Activated CD4-positive, alpha-beta T cell treated with anti-CD3 and anti-CD28 coated beads, Interleukin-2, amount 50 U/mL, for 16 hours (primary cell): Measurements from ENCODE around the gene NRG3.

Source experiments
- DNase-seq: peaks from one replicate; pipeline ENCODE4 v3.0.0-alpha.2; 2020

NRG3 gene

DNA sequence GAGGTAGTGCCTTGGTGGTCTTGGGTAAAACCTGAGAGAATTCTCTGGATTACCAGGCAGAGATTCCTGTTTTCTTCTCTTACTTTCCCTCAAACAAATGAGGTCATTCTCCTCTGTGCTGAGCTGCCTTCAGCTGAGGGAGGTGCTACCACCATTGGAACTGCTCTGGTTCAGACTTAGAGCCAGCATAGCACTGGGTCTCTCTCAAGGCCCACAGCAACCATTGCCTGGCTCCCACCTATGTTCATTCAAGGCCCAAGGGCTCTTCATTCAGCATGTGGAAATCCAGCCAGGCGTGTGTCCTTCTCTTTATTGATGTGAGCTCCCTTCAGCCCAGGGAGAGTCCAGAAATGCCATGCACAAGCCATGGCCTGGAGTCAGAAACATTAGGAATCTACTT lies 261.1 kb downstream of the NRG3 start:
- no peak for DNase-seq

DNA sequence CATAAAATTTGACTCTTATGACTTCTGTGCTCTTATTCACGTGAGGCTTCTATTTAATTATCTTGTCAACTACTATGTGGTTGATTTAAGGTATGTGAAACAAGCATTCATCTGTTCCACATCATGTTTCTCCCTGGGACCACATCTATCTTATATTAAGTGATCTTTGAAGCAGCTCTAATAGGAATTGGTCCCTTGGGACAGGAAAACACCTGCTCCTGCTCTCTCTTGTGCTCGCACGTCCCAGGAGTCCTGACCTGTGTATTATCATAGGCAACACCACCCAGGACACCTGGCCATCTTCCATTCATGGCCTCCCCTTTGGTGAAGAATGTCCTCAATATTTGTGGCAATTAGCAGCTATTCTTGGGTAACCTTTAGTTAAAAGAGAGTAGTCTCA lies 269.2 kb downstream of the NRG3 start:
- DNase-seq = no peak

DNA sequence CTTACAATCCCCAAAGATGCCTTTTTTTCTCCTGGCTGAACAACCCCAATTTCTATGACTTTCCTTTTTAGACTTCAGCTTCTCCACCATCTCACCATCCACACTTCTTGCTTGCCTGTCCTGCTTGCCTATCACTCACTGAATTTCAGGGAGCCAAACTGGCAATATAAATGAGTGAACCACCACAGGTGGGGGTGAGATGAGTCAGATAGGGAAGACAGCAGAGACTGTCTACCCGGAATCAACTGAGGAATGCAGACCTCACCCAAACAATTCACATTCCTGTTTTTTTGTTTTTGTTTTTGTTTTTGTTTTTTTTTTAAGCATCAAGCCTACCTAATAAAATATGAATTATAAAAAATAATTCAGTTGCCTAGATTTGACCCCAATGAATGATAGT lies 273.8 kb downstream of the NRG3 start:
- no peak for DNase-seq

DNA sequence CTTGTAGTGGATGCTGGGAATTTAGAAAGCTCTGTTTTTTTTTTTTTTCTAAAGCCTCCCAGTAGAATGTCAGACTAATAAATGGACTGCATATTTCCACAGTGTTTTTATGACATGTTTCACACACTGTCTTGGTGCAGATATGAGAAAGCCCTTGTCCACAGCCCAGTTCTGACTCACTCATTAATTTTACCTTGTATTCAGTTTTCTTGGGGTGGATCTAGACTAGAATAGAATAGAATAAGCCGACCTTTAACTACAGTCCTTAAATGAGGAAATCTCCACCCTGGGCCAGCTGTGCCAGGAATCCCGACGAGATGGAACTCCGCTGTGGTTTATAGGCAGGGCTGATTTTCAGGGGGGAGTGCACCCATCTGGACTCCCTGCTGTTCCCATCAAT lies 274.7 kb downstream of the NRG3 start:
- DNase-seq = no peak

DNA sequence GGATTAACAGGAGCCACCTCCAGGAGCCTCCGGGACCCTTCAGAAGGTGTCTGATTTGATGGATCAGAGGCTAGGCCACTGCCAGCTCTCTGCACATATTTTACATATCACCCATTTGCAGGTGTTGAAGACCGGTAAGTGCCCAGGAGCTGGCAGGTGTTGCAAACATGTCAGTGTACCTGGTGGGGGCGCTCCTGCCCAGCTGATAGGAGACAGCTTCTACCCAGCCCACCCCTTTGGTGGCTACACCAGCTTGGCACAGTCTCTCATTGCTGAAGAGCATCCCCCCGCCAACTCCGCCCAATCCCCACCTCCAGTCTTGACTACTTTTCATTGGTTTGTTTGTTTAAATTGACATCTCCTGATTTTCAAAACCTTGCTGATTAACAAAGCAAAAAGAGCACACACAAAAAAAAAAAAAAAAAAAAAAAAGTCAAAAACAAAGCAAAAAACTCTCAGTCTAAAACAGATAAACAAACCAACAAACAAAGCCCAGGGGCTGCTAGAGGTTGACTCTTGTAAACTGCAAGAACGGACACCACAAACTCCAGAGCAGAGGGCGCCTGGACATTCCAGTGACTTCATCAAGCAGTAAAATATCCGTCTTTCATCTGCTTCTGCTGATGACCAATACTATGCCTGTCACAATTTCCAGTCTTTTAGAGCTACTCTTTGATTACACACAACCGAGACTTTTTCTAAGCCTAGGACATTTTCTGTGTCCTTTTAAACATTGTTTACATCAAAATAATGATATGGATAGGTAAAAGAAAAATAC lies 275.3 kb downstream of the NRG3 start:
- no peak for DNase-seq

DNA sequence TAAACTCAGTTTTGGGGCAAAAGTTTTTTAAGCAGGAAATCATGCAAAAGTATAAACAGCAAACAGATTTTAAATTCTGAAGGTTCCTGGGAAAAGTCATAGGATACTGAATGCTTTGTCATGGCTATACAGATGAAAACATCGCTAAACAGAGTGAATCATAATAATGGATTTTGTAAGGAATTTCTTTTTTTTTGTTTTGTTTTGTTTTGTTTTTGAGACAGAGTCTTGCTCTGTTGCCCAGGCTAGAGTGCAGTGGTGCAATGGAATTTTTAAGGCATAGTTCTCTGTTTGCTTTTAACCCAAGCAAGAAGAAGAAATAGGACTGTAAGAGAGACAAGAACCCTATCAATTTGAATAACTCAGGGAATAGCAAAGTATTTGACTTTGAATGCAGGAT lies 285.3 kb downstream of the NRG3 start:
- DNase-seq = no peak

DNA sequence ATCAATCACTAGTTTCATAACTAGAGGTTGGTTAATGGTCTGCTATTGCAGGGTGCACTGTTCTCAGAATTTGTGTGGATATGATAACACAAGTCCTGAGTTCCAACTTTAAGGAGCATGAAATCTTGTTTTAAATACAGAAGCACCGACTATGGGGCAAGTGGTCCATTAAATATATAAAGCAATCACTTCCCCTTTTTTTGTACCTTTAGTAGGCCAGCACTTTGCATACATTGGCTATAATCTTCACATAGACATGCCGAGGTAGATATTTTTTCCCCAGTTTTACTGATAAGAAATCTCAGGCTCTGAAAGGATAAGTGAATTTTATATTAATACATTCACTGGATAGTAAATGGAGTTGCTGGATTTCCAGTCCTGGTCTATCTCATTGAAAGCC lies 286.3 kb downstream of the NRG3 start:
- no peak for DNase-seq

DNA sequence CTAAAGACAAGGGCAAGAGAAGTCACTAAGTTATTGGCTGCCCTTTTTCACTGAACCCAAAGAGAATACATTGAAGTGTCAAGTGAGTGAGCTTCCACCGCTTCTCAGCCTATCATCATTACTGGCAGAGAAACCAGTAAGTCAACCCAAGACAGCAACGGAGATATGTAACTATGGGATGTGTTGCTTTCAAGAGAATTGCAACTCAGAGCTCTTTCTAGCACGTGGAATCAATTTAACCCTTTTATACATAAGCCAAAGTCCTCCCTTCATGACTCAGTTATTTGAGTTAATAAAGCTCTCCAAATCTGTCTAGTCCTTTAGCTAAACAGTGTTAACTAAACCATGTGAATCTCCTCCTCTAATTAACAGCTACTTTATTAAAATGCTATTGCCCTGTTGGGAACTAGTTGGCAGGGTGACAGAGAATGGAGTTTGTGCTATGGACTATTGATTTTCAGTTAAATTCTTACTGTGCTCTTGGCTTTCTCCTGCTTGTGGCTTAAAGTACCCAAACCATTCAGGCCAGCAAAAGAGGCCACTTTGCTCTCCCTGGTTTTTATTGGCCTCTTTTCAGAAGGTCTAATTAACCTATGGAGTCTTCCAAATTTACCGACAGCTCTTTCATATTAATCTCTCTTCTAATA lies 287.7 kb downstream of the NRG3 start:
- DNase-seq = no peak

DNA sequence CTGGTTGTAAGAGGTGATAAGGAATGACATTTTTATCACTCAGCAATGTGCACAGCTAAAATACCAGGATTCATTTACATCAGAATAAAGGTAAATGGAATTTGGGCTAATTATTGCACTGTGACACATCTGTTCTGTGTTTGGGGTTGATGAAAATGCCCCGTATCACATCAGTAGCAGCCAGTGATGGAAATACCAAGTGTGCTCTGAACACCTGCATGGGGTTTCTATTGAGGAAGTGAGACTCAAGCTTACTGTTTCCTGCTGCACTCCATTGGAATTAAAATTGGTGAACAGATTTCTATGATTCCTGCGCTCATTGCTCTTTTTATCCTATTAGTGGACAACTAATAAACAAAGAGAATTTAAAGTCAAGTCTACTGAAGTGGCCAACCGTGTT lies 296.9 kb downstream of the NRG3 start:
- no peak for DNase-seq

DNA sequence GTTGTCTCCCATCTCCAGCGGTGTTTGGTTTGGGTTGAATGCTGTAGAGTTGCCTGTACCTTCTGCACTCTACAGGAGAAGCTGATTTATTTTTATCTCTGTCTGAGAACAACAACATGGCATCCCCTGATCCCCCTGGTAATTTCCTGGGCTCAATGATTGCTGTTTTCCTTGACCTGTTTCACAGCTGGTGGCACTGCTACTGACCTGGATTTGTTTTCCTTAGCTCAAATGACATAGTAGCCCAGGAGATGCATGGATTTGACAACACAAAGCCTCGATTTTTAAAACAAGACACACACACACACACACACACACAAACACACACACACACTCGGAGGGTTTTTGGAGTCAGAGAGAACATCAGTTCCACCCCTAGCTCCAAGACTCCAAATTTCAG lies 301.6 kb downstream of the NRG3 start:
- no peak for DNase-seq

DNA sequence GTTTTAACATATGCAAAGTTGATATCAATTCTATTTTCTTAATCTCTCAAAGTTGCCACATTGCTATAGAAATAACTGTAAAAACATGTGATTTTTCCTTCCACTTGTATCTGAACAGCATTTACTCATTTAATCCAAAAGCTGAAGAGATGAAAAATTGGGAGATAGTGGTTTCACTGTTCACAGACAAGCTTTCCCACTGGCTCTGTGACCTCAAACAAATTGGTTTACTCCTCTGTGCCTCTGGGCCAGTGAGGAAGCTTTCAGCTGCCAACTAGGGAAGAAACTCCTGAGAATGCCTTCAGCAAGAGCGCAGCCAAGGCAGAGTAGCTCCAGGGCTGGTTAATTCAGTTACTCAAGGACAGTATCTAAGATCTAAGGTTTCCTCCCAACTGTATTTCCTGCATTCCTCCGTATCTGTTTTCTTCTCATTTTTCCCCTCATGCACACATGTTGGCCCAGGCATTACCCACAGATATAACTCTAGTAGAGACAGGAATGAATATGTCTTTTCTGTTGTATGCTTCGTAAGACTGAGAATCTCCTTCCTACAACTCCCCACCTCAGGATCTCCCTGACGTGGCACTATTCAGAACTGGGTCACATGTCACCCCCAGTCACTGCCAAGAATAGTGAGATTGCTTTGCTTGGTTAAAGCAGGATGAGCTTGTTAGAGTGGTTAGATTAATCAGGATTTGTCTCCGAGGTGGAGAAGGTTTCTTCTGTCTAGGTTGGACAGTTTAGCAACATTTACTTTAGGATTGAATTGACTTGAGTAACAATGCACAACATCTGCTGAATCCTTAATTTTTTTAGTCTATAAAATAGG lies 315.7 kb downstream of the NRG3 start:
- no peak for DNase-seq

DNA sequence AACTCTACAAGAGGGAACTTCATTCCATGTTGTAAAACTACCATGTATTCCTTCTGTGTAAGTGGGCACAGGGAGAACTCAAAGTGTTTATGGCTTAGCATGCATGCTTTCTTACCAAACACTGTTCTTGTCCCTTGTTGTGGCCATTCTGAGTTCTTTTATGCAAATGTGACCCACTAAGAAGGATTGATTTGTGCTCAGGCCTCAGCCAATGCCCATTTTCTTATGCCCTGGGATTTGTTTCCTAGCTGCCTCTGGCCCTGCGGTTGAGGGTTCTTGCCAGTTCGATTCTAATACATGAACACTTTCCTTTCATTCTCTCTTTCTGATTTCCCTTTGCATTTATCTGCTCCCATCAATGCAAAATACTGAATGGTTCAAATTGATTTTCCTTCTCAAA lies 316.7 kb downstream of the NRG3 start:
- no peak for DNase-seq

DNA sequence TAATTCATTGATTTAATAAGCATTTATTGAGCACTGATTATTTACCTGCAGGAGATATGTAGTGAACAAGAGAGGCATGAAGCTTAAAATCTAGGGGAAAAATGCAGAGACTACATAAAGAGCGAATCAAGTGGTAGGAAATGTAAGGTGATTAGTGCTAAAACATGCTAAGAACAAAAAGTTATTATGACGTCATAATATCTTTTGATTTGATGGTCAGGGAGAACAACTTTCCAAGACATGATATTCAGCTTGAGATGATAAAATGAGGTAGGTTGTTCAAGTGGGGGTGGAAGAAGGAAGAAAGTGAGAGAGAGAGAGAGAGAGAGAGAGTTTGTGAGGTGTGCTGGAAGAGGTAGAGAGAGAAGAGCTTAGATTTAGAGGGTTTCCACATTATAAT lies 317.7 kb downstream of the NRG3 start:
- no peak for DNase-seq

DNA sequence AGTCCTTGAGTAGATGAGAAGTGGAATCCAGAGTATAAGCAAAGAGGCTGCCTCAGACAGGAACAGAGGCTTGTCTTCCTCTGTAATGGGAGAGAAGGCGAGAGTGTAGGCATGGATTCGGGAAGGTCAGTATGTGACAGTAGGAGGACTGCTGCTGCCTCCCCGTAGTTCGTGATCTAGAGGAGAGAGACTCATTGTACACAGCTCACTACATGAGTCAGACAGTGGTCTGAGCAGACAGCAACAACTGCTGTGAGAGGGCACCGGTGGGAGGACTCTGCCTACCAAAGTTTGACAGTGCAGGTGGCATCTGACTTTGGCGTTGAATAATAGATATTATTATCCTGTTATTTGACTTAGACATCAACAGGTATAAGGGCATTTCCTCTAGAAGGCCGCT lies 319.4 kb downstream of the NRG3 start:
- DNase-seq = no peak

DNA sequence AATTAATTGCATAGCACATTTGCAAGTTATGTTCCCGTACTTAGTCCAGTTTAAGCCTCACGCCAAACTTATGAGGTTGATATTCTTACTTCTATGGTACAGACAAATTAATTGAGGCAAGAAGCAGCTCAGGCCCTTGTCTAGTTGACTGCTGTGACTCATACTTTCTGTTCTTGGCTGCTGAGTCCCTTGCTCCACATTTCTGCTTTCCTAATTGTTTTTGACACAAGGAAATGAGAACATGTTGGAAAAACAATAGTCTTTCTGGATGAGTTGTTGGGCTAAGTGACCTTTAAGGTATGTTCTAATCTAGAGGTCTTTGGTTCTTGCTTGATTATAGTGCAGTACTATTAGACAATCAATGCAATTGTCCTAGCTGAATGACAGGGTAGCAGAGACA lies 331.8 kb downstream of the NRG3 start:
- DNase-seq = no peak

DNA sequence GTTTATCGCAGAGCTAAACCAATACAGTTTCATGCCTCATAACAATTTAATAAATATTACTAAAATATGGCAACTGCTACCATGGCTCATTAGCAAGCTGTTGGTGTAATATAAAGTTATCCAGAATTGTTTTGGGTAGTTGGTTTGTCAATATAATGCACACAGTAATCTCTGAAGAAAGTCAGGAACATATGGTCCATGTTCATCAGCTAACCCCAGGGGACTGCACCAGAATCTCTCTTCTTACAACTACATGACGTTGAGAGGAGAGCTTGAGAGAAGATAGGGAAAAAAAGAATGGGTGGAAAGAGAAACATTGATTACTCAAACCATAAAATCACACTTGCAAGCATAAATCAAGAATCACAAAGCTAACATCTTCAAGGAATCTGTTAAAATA lies 333.7 kb downstream of the NRG3 start:
- no peak for DNase-seq

DNA sequence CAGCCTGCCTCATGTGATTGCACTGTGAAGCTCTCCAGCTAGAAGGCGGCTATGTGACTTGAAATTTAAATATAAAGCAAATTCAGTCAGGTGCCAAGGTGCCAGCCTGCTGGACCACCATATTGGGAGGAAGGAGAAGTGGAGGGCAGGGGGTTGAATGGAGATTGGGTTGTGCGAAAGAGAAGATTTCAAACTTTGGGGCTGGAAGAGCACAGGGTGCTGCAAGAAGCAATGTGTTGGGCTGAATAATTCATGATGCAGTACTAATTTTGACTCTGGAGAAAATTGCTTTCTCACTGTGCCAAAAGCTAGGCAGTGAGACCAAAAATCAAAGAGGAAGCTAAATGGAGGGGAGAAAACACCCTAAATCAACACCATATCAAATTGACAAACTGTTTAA lies 335.3 kb downstream of the NRG3 start:
- DNase-seq = no peak

DNA sequence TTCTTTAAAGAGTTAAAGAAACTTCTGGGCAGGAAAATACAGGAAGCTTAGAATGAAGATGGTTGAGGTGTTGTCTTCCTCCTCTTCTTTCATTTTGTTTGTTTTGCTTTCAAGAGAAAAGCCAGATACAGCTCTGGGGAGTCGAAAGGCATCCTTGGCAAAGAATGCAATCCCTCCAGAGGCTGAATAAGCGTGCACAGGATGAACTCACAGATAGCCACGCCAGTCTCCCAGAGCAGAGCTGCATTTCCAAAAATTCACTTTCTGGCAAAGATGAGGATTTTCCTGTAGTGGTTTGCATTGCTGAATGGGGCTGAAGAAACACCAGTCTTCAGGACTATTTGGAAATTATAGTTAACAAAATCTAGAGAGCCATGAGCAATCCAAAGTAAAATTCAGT lies 336.4 kb downstream of the NRG3 start:
- DNase-seq = no peak

DNA sequence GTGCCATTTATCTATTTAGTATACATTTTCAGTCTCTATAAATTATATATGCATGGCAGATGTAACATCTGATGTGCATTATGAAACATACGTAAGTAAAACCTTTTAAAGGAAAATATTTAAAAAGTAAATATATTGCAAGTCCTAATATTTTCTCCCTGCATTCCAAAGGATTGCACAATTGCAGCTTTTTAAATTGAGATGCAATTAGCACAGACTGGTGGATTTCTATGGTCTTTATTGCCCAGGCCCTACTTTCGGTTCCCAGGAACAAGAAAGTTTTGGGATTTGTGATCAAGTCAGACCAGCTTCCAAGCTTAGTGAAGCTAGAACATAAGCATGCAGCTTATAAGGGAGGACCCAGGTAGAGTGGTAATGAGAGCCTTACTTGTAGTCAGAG lies 337.8 kb downstream of the NRG3 start:
- DNase-seq = no peak

DNA sequence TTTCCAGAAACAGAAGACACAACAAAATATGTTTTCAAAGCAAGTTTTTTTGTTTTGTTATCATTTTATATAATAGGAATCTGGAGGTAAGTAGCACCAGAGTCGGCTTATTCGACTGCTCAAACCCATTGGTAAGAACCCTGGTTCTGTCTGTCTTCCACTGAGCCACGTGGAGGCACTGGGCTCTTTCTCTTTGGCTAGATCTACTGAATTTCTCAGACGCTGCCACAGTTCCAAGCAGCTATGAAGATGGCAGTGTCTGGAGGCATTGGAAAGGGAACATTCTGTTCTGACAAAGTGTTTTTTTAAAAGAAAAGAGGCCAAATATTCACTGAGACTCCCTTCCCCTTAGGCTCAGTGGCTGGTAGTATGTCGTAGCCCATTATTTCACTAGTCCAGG lies 338.8 kb downstream of the NRG3 start:
- DNase-seq = no peak

DNA sequence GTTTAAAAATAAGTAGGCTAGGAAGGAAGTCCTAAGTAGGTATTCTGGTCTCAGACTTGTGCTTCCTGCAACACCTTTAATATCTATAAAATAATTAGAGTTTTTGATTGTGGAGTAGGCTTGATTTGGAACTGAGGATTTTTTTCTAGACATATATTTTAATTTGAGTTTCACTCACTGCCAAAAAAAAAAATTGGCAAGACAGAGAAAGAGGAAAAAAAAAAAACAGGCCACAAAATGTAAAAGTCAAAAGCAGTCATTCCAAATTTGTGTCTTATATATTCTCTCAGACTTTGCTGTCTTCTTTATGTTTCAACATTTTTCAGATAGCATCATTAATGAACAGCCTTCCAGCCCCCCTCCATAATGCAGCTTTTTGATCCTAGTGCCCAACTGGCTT lies 346.1 kb downstream of the NRG3 start:
- DNase-seq = no peak

DNA sequence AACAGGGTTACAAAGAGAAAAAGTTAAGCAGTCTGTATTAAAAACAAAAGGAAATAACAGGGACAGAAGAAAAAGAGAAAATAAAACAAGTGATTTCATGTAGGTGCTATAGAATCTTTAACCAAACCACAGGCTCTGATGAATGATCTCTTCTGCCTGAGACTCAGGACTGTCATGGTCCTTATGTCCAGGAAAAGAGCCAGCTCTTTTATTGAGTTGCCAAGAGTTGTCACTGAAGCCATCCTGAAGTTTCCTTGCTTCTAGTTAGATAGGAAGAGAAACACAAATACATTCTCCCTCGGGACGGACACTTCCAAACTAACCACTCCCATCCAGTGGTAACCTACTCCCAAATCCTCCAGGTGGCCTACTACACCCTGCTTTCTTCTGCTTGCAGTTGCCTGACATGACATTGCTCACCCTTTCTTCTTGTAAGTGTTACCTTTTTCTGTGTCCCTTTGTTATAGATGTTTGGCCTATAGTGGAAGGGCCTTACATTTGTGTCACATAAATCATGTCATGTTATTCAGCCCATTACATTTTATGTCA lies 346.7 kb downstream of the NRG3 start:
- DNase-seq = no peak

DNA sequence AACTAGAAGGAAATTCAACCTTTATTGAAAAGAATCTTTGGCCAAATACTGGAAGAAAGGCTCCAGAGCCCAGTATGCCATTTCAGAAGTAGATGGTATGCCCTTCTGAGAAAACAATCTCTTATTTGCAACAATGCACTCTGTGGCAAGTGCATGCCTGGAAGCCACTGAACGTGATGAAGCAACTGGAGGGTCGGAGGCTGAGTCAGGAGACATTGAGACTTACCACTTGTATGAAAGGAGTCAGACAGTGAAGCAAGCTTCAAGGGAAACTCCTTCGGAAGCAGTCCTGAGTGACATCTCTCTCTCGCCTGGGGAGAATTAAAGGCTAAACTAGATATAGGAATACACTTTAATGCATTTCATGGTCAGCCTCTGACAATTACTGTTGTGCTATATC lies 353.7 kb downstream of the NRG3 start:
- no peak for DNase-seq

DNA sequence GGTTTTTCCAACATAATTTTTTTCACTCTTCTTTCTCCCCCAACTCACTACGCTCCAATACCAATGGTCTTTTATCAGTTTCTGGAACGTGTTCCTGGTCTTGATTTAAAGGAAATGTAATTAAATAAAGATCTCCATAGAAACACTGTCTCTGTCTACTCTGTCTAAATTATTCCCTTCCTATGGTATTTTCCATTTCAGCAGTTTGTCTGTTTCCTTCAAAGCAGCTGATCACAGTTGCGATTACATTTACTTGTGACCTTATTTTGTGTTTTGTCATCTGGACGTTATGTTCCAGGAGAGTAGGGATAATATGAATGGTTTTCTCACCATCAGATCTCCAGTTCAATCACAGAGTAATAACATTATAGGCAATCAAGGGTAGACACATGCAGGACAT lies 359.2 kb downstream of the NRG3 start:
- DNase-seq = no peak
